GM21723 (cell line): ENCODE data around the gene LYSMD2.
"Not testable (repeated sequence)": the region's sequence is repeated elsewhere in the genome, so short reads cannot be mapped to it uniquely, and the experiment has no call there.

Source experiments
- ATAC-seq: cut with Tn5 transposase; IDR thresholded peaks from one replicate; pipeline ENCODE4 v1.9.1; 2021; ENCODE audit warnings: mild to moderate bottlenecking, moderate library complexity; ENCODE audit not compliant: unreplicated experiment

LYSMD2 gene

GRCh38 chr15:51737522-51738305, at the start of gene LYSMD2:
Gene LYSMD2 (minus strand): TSS chr15:51737655. CDS start chr15:51737622, 33 bp downstream.
- peak; percentile 43 for ATAC-seq

- ATAC-seq = not testable (repeated sequence)
Measured at GRCh38 chr15:51787130-51787529, 49.7 kb upstream of the LYSMD2 start.

- no peak for ATAC-seq
Measured at GRCh38 chr15:51783967-51784366, 46.5 kb upstream of the LYSMD2 start.

GRCh38 chr15:51782357-51782896, 45.0 kb upstream of the LYSMD2 start:
- no peak for ATAC-seq

GRCh38 chr15:51781506-51781905, 44.1 kb upstream of the LYSMD2 start:
- ATAC-seq = no peak

- ATAC-seq = no peak
Measured at GRCh38 chr15:51780636-51781035, 43.2 kb upstream of the LYSMD2 start.

- ATAC-seq = peak; percentile 75
Measured at GRCh38 chr15:51776952-51777569, 39.6 kb upstream of the LYSMD2 start.

GRCh38 chr15:51775967-51776816, 38.7 kb upstream of the LYSMD2 start:
- peak; percentile 57 for ATAC-seq

GRCh38 chr15:51774916-51775315, 37.5 kb upstream of the LYSMD2 start:
- ATAC-seq = no peak

GRCh38 chr15:51771773-51772172, 34.3 kb upstream of the LYSMD2 start:
- ATAC-seq = no peak

GRCh38 chr15:51770902-51771301, 33.4 kb upstream of the LYSMD2 start:
- ATAC-seq = no peak

GRCh38 chr15:51768018-51768417, 30.6 kb upstream of the LYSMD2 start:
- ATAC-seq = no peak

GRCh38 chr15:51766341-51766740, 28.9 kb upstream of the LYSMD2 start:
- ATAC-seq = no peak

GRCh38 chr15:51765751-51766150, 28.3 kb upstream of the LYSMD2 start:
- no peak for ATAC-seq

GRCh38 chr15:51760805-51761204, 23.4 kb upstream of the LYSMD2 start:
- no peak for ATAC-seq

- ATAC-seq = no peak
Measured at GRCh38 chr15:51759557-51760070, 22.2 kb upstream of the LYSMD2 start.

GRCh38 chr15:51758645-51759044, 21.2 kb upstream of the LYSMD2 start:
- ATAC-seq = no peak

- no peak for ATAC-seq
Measured at GRCh38 chr15:51757450-51757849, 20.0 kb upstream of the LYSMD2 start.

GRCh38 chr15:51756482-51756881, 19.0 kb upstream of the LYSMD2 start:
- no peak for ATAC-seq

- ATAC-seq = no peak
Measured at GRCh38 chr15:51755790-51756189, 18.3 kb upstream of the LYSMD2 start.

GRCh38 chr15:51754267-51754666, 16.8 kb upstream of the LYSMD2 start:
- no peak for ATAC-seq
